ENCODE measurements around the gene MAMSTR. TPM values are rescaled to one million over a fixed set of nuclear protein-coding genes. Genes with fewer than 3 reads are reported as not detected.

Gene MAMSTR
- total and polyA plus RNA-seq, 11 donors, result 0.65 to 5.5 (median 2.0) TPM

DNA sequence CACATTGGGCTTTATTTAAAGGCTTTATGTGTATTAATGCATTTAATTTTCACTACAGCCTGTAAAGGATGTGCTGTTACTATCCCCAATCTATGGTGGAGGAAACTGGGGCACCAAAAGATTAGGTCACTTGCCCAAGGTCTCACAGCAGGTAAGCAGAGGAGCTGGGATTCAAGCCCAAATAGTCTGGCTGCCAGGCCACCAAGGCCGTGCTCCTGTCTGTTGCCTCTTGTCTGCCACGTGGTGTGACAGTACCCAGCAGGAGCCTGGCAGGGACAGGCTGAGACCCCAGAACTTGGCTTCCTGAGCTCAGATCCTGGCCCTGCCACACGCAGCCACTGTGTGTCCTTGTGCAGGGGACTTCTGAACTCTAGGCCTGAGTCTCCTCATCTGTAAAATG is 51.2 kb downstream of the MAMSTR start:
- Histone ChIP-seq H3K27me3 (no peaks in the 10 kb centered on the region), H3K9me3 (no peaks in the 10 kb centered on the region), H3K27ac (no peak overlapping the region), H3K4me1 (no peaks in the 10 kb centered on the region), H3K36me3 (no peaks in the 10 kb centered on the region), H3K4me3 (no peak overlapping the region)
- ATAC-seq (no peak), DNase-seq (no peak)
- intact Hi-C loops (cut with DNase I), result no loop called here
- TF ChIP-seq, protein P1, sequence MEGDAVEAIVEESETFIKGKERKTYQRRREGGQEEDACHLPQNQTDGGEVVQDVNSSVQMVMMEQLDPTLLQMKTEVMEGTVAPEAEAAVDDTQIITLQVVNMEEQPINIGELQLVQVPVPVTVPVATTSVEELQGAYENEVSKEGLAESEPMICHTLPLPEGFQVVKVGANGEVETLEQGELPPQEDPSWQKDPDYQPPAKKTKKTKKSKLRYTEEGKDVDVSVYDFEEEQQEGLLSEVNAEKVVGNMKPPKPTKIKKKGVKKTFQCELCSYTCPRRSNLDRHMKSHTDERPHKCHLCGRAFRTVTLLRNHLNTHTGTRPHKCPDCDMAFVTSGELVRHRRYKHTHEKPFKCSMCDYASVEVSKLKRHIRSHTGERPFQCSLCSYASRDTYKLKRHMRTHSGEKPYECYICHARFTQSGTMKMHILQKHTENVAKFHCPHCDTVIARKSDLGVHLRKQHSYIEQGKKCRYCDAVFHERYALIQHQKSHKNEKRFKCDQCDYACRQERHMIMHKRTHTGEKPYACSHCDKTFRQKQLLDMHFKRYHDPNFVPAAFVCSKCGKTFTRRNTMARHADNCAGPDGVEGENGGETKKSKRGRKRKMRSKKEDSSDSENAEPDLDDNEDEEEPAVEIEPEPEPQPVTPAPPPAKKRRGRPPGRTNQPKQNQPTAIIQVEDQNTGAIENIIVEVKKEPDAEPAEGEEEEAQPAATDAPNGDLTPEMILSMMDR (IDR thresholded peaks at IDR 0.05), result no peak
- no peak for TF ChIP-seq POLR2A (IDR thresholded peaks at IDR 0.05)
- WGBS, 4 donors, result 79 to 88% (median 82%) methylated on average over 2 to 3 of the region's 3 CpGs

DNA sequence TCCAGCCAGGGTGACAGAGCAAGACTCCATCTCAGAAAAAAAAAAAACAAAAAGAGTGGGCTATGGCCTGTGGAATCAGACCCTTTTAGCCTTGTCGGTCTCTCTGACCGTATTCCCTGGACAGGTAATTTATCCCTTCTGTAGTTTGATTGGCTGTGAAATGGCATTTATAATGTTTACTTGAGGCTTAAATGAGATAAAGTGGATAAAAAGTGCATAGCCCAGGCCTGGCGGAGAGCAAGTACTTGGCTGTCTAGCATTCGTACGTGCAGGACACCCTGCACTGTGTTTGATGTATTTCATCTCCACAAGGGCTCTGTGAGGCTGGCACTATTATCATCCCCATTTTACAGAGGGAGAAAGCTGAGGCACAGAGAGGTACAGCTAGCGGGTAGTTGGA is 53.7 kb downstream of the MAMSTR start:
- Histone ChIP-seq H3K36me3 (no peaks in the 10 kb centered on the region), H3K4me1 (peaks cover 0 to 9% (median 4%) of the 10 kb centered on the region in 12 donors), H3K27ac (no peak overlapping the region), H3K4me3 (no peak overlapping the region), H3K27me3 (no peaks in the 10 kb centered on the region), H3K9me3 (no peaks in the 10 kb centered on the region)
- 89 to 94% (median 92%) methylated on average over 6 of the region's 6 CpGs for WGBS, 4 donors
- ATAC-seq, result no peak
- DNase-seq, result no peak
- intact Hi-C loops (cut with DNase I), result no loop called here
- TF ChIP-seq, protein P1 (IDR thresholded peaks at IDR 0.05), result no peak
- no peak for TF ChIP-seq POLR2A (IDR thresholded peaks at IDR 0.05)

DNA sequence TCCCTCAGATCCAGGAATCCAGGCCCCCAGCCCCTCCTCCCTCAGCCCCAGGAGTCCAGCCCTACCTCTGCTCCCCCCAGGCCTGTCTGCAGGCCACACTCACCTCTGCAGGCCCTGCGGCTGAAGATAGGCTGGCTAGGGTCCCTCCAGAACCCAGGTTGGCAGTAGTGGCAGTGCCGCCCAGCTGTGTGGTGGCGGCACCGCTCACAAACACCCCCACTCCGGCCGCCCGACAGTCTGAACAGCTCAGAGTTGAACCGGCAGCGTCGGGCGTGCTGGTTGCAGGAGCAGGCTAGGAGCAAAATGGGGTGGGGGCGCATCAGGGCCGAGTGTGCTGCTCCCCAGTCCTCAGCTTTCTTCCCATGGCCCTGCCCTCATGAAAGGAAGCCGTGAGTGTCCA is 55.0 kb downstream of the MAMSTR start:
- no peak for DNase-seq
- H3K36me3 ChIP-seq, result no peaks in the 10 kb centered on the region
- WGBS, 4 donors, result 85 to 91% (median 88%) methylated on average over 13 to 14 of the region's 14 CpGs
- no peak overlapping the region for H3K27ac ChIP-seq
- no peak for TF ChIP-seq POLR2A (IDR thresholded peaks at IDR 0.05)
- TF ChIP-seq, protein P1 (IDR thresholded peaks at IDR 0.05), result no peak
- ATAC-seq, result no peak
- no peaks in the 10 kb centered on the region for H3K9me3 ChIP-seq
- H3K27me3 ChIP-seq, result no peaks in the 10 kb centered on the region
- peaks cover 0 to 15% (median 7%) of the 10 kb centered on the region in 12 donors for H3K4me1 ChIP-seq
- H3K4me3 ChIP-seq, result no peak overlapping the region
- intact Hi-C loops (cut with DNase I), result no loop called here

DNA sequence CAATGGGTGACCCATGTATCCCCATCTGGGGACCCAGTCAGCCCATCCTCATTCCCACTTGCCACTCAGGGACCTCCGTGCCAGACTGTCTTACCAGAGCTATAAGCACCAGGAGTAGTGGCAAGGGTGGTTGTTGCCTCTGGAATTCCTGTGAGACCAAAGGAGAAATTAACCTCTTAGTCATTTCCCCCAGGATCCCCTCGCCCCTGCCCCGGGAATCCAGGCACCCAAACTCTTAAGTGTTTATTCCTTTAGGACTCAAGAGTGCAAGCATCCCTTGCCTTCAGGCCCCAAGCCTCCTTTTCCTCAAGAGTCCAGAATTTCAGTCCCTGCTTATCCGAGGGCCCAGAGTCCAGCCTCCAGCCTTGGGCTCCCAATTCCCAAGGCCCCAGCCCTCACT is 55.9 kb downstream of the MAMSTR start:
- Histone ChIP-seq H3K36me3 (no peaks in the 10 kb centered on the region), H3K27me3 (no peaks in the 10 kb centered on the region), H3K9me3 (no peaks in the 10 kb centered on the region), H3K4me1 (peaks cover 0 to 15% (median 7%) of the 10 kb centered on the region in 12 donors), H3K4me3 (no peak overlapping the region), H3K27ac (no peak overlapping the region)
- 91 to 95% (median 92%) methylated on average over 4 of the region's 4 CpGs for WGBS, 4 donors
- ATAC-seq (no peak), DNase-seq (no peak)
- intact Hi-C loops (cut with DNase I), result no loop called here
- TF ChIP-seq POLR2A (IDR thresholded peaks at IDR 0.05), result no peak
- TF ChIP-seq, protein P1 (IDR thresholded peaks at IDR 0.05), result no peak

Other genes starting within 250 kb of the MAMSTR start
- 1 to 10 TPM in 6 of 9 donors, under 1 TPM in 3; 0.50 to 1.9 (median 1.4) TPM for gene LMTK3, start 207.9 kb downstream of the MAMSTR start, total RNA-seq
- gene LMTK3, start 207.9 kb downstream of the MAMSTR start, polyA plus RNA-seq, result under 1 TPM; 0.19 to 0.99 TPM
- gene SULT2B1, start 167.6 kb downstream of the MAMSTR start, total RNA-seq, result under 1 TPM in 1 of 9 donors, not detected in 8; 0.45 TPM
- under 1 TPM in 1 of 2 donors, not detected in 1; 0.19 TPM for gene SULT2B1, start 167.6 kb downstream of the MAMSTR start, polyA plus RNA-seq
- gene SPACA4, start 113.0 kb downstream of the MAMSTR start, total RNA-seq, result not detected
- not detected for gene SPACA4, start 113.0 kb downstream of the MAMSTR start, polyA plus RNA-seq
- not detected for gene FAM83E, start 104.6 kb downstream of the MAMSTR start, total RNA-seq
- gene FAM83E, start 104.6 kb downstream of the MAMSTR start, polyA plus RNA-seq, result under 1 TPM in 1 of 2 donors, not detected in 1; 0.14 TPM
- 100 to 1,000 TPM; 470 to 877 (median 692) TPM for gene RPL18, start 100.5 kb downstream of the MAMSTR start, total RNA-seq
- 1,000 to 10,000 TPM; 1,040 to 1,773 TPM for gene RPL18, start 100.5 kb downstream of the MAMSTR start, polyA plus RNA-seq
- gene SPHK2, start 100.2 kb downstream of the MAMSTR start, total RNA-seq, result 10 to 100 TPM in 2 of 9 donors, 1 to 10 TPM in 7; 5.6 to 13.1 (median 8.6) TPM
- gene SPHK2, start 100.2 kb downstream of the MAMSTR start, polyA plus RNA-seq, result 10 to 100 TPM; 10.3 to 11.0 TPM
- 10 to 100 TPM in 5 of 9 donors, 1 to 10 TPM in 4; 1.4 to 34.2 (median 12.5) TPM for gene DBP, start 82.3 kb downstream of the MAMSTR start, total RNA-seq
- 10 to 100 TPM in 1 of 2 donors, 1 to 10 TPM in 1; 3.9 to 11.6 TPM for gene DBP, start 82.3 kb downstream of the MAMSTR start, polyA plus RNA-seq
- gene CA11, start 73.5 kb downstream of the MAMSTR start, total RNA-seq, result 10 to 100 TPM in 1 of 9 donors, 1 to 10 TPM in 8; 2.2 to 14.6 (median 5.8) TPM
- gene CA11, start 73.5 kb downstream of the MAMSTR start, polyA plus RNA-seq, result 10 to 100 TPM in 1 of 2 donors, 1 to 10 TPM in 1; 3.4 to 14.8 TPM
- under 1 TPM in 3 of 9 donors, not detected in 6; 0.12 to 0.42 (median 0.20) TPM for gene NTN5, start 46.7 kb downstream of the MAMSTR start, total RNA-seq
- gene NTN5, start 46.7 kb downstream of the MAMSTR start, polyA plus RNA-seq, result under 1 TPM in 1 of 2 donors, not detected in 1; 0.11 TPM
- gene FUT2, start 23.8 kb downstream of the MAMSTR start, total RNA-seq, result under 1 TPM in 1 of 9 donors, not detected in 8; 0.14 TPM
- gene FUT2, start 23.8 kb downstream of the MAMSTR start, polyA plus RNA-seq, result under 1 TPM in 1 of 2 donors, not detected in 1; 0.19 TPM
- gene RASIP1, start 20.9 kb upstream of the MAMSTR start, total RNA-seq, result 10 to 100 TPM; 10.0 to 28.1 (median 15.3) TPM
- gene RASIP1, start 20.9 kb upstream of the MAMSTR start, polyA plus RNA-seq, result 10 to 100 TPM; 14.6 to 15.7 TPM
- gene IZUMO1, start 27.2 kb upstream of the MAMSTR start, total RNA-seq, result under 1 TPM; 0.13 to 0.56 (median 0.42) TPM
- under 1 TPM; 0.53 to 0.93 TPM for gene IZUMO1, start 27.2 kb upstream of the MAMSTR start, polyA plus RNA-seq
- 1 to 10 TPM; 1.8 to 6.2 (median 2.7) TPM for gene FUT1, start 32.9 kb upstream of the MAMSTR start, total RNA-seq
- 1 to 10 TPM; 2.3 to 3.0 TPM for gene FUT1, start 32.9 kb upstream of the MAMSTR start, polyA plus RNA-seq
- not detected for gene FGF21, start 35.8 kb upstream of the MAMSTR start, total RNA-seq
- not detected for gene FGF21, start 35.8 kb upstream of the MAMSTR start, polyA plus RNA-seq
- 100 to 1,000 TPM in 1 of 9 donors, 10 to 100 TPM in 8; 39.8 to 103 (median 61.7) TPM for gene BCAT2, start 91.3 kb upstream of the MAMSTR start, total RNA-seq
- gene BCAT2, start 91.3 kb upstream of the MAMSTR start, polyA plus RNA-seq, result 10 to 100 TPM; 62.5 to 84.7 TPM
- 1 to 10 TPM in 8 of 9 donors, not detected in 1; 1.2 to 5.4 (median 3.3) TPM for gene HSD17B14, start 116.8 kb upstream of the MAMSTR start, total RNA-seq
- gene HSD17B14, start 116.8 kb upstream of the MAMSTR start, polyA plus RNA-seq, result 1 to 10 TPM; 1.6 to 2.7 TPM
- 10 to 100 TPM in 8 of 9 donors, 1 to 10 TPM in 1; 7.5 to 66.9 (median 24.8) TPM for gene PLEKHA4, start 148.9 kb upstream of the MAMSTR start, total RNA-seq
- gene PLEKHA4, start 148.9 kb upstream of the MAMSTR start, polyA plus RNA-seq, result 10 to 100 TPM; 28.6 to 32.0 TPM
- gene PPP1R15A, start 152.7 kb upstream of the MAMSTR start, total RNA-seq, result 10 to 100 TPM; 51.7 to 88.2 (median 62.6) TPM
- 100 to 1,000 TPM in 1 of 2 donors, 10 to 100 TPM in 1; 86.6 to 181 TPM for gene PPP1R15A, start 152.7 kb upstream of the MAMSTR start, polyA plus RNA-seq
- 1 to 10 TPM in 1 of 9 donors, under 1 TPM in 5, not detected in 3; 0.21 to 1.1 (median 0.32) TPM for gene TULP2, start 179.0 kb upstream of the MAMSTR start, total RNA-seq
- under 1 TPM in 1 of 2 donors, not detected in 1; 0.26 TPM for gene TULP2, start 179.0 kb upstream of the MAMSTR start, polyA plus RNA-seq
- 100 to 1,000 TPM; 200 to 428 (median 286) TPM for gene NUCB1, start 180.6 kb upstream of the MAMSTR start, total RNA-seq
- 100 to 1,000 TPM; 179 to 384 TPM for gene NUCB1, start 180.6 kb upstream of the MAMSTR start, polyA plus RNA-seq
- under 1 TPM in 1 of 9 donors, not detected in 8; 0.49 TPM for gene DHDH, start 214.0 kb upstream of the MAMSTR start, total RNA-seq
- gene DHDH, start 214.0 kb upstream of the MAMSTR start, polyA plus RNA-seq, result under 1 TPM in 1 of 2 donors, not detected in 1; 0.15 TPM
- gene BAX, start 235.2 kb upstream of the MAMSTR start, total RNA-seq, result 10 to 100 TPM; 17.9 to 68.4 (median 23.1) TPM
- 10 to 100 TPM; 21.1 to 34.4 TPM for gene BAX, start 235.2 kb upstream of the MAMSTR start, polyA plus RNA-seq
- 1,000 to 10,000 TPM in 4 of 9 donors, 100 to 1,000 TPM in 5; 484 to 6,770 (median 857) TPM for gene FTL, start 245.6 kb upstream of the MAMSTR start, total RNA-seq
- gene FTL, start 245.6 kb upstream of the MAMSTR start, polyA plus RNA-seq, result 1,000 to 10,000 TPM in 1 of 2 donors, 100 to 1,000 TPM in 1; 836 to 1,542 TPM

Measured in heart left ventricle (tissue), 16 donors.